Limb (tissue), 2 donors: ENCODE results near the gene OTUB1.
"Not testable (repeated sequence)": the region's sequence is repeated elsewhere in the genome, so short reads cannot be mapped to it uniquely, and the experiment has no call there.

Source experiments
- DNase-seq, 2 donors: peaks; one replicate each; pipeline ENCODE4 v3.0.0-alpha.2; 2016; ENCODE audit errors: extremely low spot score in 2 of 2

OTUB1 gene

DNA sequence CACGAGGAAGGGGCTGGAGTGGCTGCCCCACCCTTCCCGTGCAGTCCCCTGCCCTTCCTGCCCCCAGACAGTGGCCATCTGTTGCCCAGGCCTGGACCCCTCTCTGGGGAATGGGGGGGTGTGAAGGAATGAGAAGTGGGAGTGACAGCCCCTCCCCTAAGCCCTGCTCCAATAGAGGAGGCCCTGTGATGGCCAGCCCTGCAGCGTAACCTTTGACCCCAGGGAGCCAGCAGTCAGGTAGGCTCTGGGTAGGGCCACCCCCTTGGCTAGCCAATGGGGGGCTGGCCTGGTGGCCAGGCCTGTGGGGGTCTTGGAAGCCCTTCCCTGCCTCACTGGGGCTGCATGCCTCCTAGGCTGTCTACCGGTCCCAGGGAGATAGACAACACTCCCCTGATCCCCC is 56.1 kb downstream of the OTUB1 start:
- DNase-seq, result no peak

DNA sequence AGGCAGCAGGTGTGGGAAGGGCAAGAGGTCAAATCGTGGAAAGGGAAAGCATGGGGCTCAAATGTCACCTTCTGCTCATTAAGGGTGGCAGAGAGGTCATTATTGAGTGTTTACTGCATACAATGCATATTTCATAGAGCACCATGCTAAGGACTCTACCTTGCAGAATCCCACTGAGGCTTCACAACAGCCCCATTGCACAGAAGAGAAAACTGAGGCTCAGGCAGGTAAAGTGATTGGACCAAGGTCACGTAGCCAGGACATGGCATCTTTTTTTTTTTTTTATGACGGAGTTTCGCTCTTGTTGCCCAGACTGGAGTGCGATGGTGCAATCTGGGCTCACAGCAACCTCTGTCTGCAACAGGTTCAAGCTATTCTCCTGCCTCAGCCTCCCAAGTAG is 57.3 kb downstream of the OTUB1 start:
- no peak for DNase-seq

DNA sequence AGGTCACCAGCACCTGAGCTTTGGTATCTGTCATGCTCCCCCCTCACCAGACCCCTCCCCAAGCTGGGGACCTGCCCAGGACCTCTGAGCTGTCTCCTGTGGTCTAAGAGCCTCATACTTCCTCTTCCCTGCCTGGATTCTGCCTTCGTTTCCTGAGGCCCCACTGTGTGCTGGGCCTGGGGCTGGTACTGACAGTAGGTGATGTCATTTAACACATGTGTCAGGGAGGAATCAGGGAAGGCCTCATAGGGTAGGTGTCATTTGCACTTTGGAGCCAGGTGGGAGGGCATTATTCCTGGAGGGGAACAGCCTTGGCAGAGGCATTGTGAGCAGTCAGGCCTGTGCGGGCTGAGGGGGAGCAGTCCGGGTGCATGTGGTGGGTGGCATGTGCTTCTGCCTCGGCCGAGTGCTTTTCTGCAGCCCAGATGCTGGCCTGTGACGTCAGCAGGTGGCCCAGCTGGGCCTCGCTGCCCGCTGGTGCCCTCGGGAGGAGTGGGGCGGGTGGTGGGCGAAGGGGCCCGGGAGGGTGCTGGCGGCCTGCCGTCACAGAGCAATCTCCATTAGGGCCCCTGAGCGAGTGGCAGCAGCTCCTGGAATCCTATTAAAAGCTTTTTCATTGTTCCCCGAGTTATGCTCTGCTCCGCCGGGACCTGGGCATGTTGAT is 58.6 kb downstream of the OTUB1 start:
- DNase-seq, result peak in 1 of 2 donors; percentile 67

DNA sequence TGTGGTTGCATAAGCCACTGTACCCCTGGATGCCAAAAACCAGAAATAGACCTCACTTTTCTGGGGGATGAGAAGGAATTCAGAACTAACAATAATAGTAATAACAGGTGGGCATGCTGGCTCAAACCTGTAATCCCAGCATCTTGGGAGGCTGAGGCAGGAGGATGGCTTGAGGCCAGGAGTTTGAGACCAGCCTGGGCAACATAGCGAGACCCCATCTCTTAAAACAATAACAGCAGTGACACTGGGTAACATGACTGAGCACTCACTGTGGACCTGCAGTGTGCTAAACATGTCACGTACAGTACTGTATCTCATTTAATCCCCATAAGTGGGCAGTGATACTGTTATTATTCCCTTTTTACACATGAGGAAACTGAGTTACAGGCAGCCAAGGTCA is 59.5 kb downstream of the OTUB1 start:
- DNase-seq, result no peak

DNA sequence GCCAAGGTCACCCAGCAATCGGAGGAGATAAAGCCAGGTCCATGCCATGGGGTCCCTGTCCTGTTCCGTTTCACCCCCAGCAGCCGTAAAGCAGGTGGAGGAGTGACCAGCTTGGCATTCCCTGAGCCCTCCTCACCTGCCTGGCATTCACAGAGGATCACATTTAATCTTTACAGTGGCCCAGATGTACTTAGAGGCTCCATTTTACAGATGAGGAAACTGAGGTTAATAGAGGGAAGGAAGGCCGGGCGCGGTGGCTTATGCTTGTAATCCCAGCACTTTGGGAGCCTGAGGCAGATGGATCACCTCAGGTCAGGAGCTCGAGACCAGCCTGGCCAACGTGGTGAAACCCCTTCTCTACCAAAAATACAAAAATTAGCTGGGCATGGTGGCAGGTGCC is 61.1 kb downstream of the OTUB1 start:
- DNase-seq, result not testable (repeated sequence)
